ENCODE measurements around the gene PRCC.

Gene PRCC

GRCh38 chr1:156845953-156846545 lies 78.7 kb downstream of the PRCC start:
- no peaks in the 10 kb centered on the region for H3K79me2 ChIP-seq (ENCODE audit: control insufficient read depth, insufficient read depth, low read length, unreplicated experiment)
- H3K27me3 ChIP-seq (ENCODE audit: insufficient read depth, low read length): peaks cover 42% of the 10 kb centered on the region
- no peak overlapping the region for H3K4me3 ChIP-seq (ENCODE audit: low read depth, low read length)
- H3K27ac ChIP-seq (ENCODE audit: low read depth, low read length): no peak overlapping the region
- H3K36me3 ChIP-seq (ENCODE audit: insufficient read depth, low read length): no peaks in the 10 kb centered on the region
- H3K4me1 ChIP-seq (ENCODE audit: control insufficient read depth, insufficient read depth, low read length, unreplicated experiment): no peaks in the 10 kb centered on the region
- no peak overlapping the region for H2AFZ ChIP-seq (ENCODE audit: low read length, unreplicated experiment)

DNA sequence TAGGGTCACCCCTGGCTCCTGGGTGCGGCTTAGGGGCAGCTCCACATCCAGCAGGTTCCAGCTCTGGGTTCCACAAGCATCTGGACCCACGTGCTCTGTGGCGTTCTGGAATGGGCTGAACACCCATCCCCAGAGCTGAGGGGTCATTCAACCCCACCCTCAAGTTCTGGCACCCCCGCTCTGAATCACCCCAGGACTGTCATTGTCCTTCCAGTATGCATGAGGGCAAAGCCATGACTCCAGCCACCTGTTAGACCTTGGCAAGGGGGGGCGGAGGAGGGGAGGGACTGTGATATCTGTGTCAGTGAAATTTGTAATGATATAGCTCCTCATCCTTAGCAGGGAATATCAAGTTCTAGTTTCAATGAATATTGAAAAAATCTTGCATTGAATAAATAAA lies 79.3 kb downstream of the PRCC start:
- Histone ChIP-seq H3K4me1 (ENCODE audit: control insufficient read depth, insufficient read depth, low read length, unreplicated experiment) (no peaks in the 10 kb centered on the region), H3K27me3 (ENCODE audit: insufficient read depth, low read length) (peaks cover 42% of the 10 kb centered on the region), H3K79me2 (ENCODE audit: control insufficient read depth, insufficient read depth, low read length, unreplicated experiment) (no peaks in the 10 kb centered on the region)

DNA sequence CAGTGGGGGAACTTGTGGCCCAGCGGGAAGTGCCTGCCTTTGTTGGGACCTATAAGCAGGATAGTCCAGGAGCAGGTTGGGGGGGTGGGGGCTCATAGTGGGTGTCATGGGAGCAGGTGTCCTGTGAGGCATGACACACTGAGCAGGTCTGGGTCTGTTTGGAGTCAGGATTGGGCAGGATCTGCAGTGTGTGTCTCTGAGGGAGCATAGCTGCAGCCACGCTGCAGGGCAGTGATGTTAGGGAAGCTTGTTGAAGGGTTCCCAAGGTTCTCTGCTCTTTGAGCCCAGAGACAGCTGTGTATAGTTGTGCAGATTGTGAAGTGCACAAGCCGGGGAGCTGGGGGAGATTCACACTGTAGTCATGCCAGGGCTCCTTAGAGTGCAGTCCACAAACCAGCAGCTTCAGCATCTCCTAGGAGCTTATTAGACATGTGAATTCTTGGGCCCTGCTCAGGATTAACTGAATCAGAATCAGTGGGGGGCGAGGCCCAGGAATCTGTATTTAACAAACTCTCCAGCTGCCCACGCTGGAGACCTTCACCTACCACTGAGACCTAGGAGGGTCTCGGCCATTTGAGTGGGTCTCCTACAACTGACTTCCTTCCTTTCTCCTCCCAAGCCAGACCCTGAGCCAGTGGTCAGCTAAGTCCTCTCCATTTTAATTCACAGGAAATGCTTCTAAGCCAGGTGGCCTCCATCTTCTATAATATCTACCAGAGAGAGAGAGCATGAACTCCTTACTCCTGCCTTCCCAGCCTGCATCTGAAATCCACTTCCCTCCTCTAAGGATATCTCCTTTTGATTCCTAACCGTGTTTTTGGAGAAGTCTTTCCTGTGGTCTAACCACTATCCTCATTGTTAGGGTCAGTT lies 80.5 kb downstream of the PRCC start:
- no peaks in the 10 kb centered on the region for H3K79me2 ChIP-seq (ENCODE audit: control insufficient read depth, insufficient read depth, low read length, unreplicated experiment)
- peaks cover 7% of the 10 kb centered on the region for H3K4me1 ChIP-seq (ENCODE audit: control insufficient read depth, insufficient read depth, low read length, unreplicated experiment)
- no peak overlapping the region for H3K27ac ChIP-seq (ENCODE audit: low read depth, low read length)
- H3K36me3 ChIP-seq (ENCODE audit: insufficient read depth, low read length): no peaks in the 10 kb centered on the region
- peaks cover 42% of the 10 kb centered on the region for H3K27me3 ChIP-seq (ENCODE audit: insufficient read depth, low read length)
- H3K4me3 ChIP-seq (ENCODE audit: low read depth, low read length): no peak overlapping the region
- H2AFZ ChIP-seq (ENCODE audit: low read length, unreplicated experiment): no peak overlapping the region

More for the DNA sequence above, 79.3 kb downstream of the PRCC start:
- no peak overlapping the region for H2AFZ ChIP-seq (ENCODE audit: low read length, unreplicated experiment)
- H3K27ac ChIP-seq (ENCODE audit: low read depth, low read length): no peak overlapping the region
- H3K4me3 ChIP-seq (ENCODE audit: low read depth, low read length): no peak overlapping the region
- H3K36me3 ChIP-seq (ENCODE audit: insufficient read depth, low read length): no peaks in the 10 kb centered on the region

GRCh38 chr1:156848461-156849150 lies 81.3 kb downstream of the PRCC start:
- Histone ChIP-seq H3K79me2 (ENCODE audit: control insufficient read depth, insufficient read depth, low read length, unreplicated experiment) (no peaks in the 10 kb centered on the region), H3K27ac (ENCODE audit: low read depth, low read length) (no peak overlapping the region), H3K27me3 (ENCODE audit: insufficient read depth, low read length) (peaks cover 35% of the 10 kb centered on the region), H3K4me3 (ENCODE audit: low read depth, low read length) (no peak overlapping the region), H3K36me3 (ENCODE audit: insufficient read depth, low read length) (no peaks in the 10 kb centered on the region), H2AFZ (ENCODE audit: low read length, unreplicated experiment) (no peak overlapping the region), H3K4me1 (ENCODE audit: control insufficient read depth, insufficient read depth, low read length, unreplicated experiment) (peaks cover 7% of the 10 kb centered on the region)

DNA sequence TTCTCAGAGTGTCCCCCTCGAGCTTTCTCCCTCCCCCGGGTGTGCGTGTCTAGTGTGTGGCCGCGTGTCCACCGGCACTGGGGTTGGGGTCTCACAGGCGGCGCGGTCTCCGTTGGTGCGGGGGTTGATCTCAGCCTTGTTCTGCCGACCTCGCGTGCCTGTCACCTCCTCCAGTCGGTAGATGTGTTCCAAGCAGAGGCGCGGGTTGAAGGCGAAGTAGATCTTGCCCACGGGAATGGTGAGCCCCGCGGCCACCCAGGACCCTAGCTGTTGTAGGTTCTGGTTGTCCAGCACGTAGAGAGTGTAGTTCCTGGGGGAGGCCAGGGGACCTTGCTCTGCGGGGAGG lies 81.8 kb downstream of the PRCC start:
- H3K36me3 ChIP-seq (ENCODE audit: insufficient read depth, low read length): no peaks in the 10 kb centered on the region
- no peak overlapping the region for H3K27ac ChIP-seq (ENCODE audit: low read depth, low read length)
- peaks cover 33% of the 10 kb centered on the region for H3K27me3 ChIP-seq (ENCODE audit: insufficient read depth, low read length)
- peaks cover 7% of the 10 kb centered on the region for H3K4me1 ChIP-seq (ENCODE audit: control insufficient read depth, insufficient read depth, low read length, unreplicated experiment)
- no peak overlapping the region for H3K4me3 ChIP-seq (ENCODE audit: low read depth, low read length)
- H3K79me2 ChIP-seq (ENCODE audit: control insufficient read depth, insufficient read depth, low read length, unreplicated experiment): no peaks in the 10 kb centered on the region
- H2AFZ ChIP-seq (ENCODE audit: low read length, unreplicated experiment): no peak overlapping the region

All from ACC112 (cell line).